Thymus (tissue), 11 donors: Measurements from ENCODE around the gene KCNAB1. TPM values are rescaled to one million over a fixed set of nuclear protein-coding genes. Genes with fewer than 3 reads are reported as not detected.
"Not testable (repeated sequence)": the region's sequence is repeated elsewhere in the genome, so short reads cannot be mapped to it uniquely, and the experiment has no call there.

ENCODE experiments used
- DNase-seq, 9 donors: peaks; one replicate each; pipeline ENCODE4 v3.0.0-alpha.2; 2013; ENCODE audit warnings: low spot score in 9 of 9, low read depth in 6 of 9, missing footprints in 1 of 9
- H3K27ac ChIP-seq, 2 donors: one replicate each; pipeline ENCODE4 v1.5.1; 2013; ENCODE audit warnings: control low read depth in 1 of 2, low read depth in 1 of 2, low read length in 1 of 2, mild to moderate bottlenecking in 1 of 2, moderate library complexity in 1 of 2
- H3K27me3 ChIP-seq, 2 donors: one replicate each; pipeline ENCODE4 v1.5.1; 2013; ENCODE audit warnings: low read length in 1 of 2; ENCODE audit not compliant: control insufficient read depth in 2 of 2, insufficient read depth in 1 of 2
- H3K36me3 ChIP-seq, 2 donors: one replicate each; pipeline ENCODE4 v1.5.1; 2013; ENCODE audit warnings: low read length in 1 of 2, mild to moderate bottlenecking in 1 of 2, moderate library complexity in 1 of 2; ENCODE audit not compliant: control insufficient read depth in 2 of 2, insufficient read depth in 2 of 2
- H3K4me1 ChIP-seq, 2 donors: one replicate each; pipeline ENCODE4 v1.5.1; 2013; ENCODE audit warnings: low read length in 2 of 2; ENCODE audit not compliant: control insufficient read depth in 2 of 2, insufficient read depth in 2 of 2
- H3K4me3 ChIP-seq, 2 donors: one replicate each; pipeline ENCODE4 v1.5.1; 2013; ENCODE audit warnings: low read length in 2 of 2, control low read depth in 1 of 2, mild to moderate bottlenecking in 1 of 2
- H3K9me3 ChIP-seq, 2 donors: one replicate each; pipeline ENCODE4 v1.5.1; 2013; ENCODE audit warnings: low read length in 1 of 2, mild to moderate bottlenecking in 1 of 2; ENCODE audit not compliant: control insufficient read depth in 2 of 2, insufficient read depth in 1 of 2
- WGBS: extraction: QIAGEN DNeasy Blood & Tissue Kit; methylation state at CpG from one replicate; pipeline ENCODE4 v1.1.7; 2013; 5-methylcytosine and 5-hydroxymethylcytosine counted together
- polyA plus RNA-seq: library from polyadenylated mRNA; stranded (reverse); fragments of 200-250 nt; gene quantifications from one replicate; pipeline ENCODE4 v1.2.3, GENCODE V29; 2013
- total RNA-seq: library from RNA; stranded (reverse); fragments of 120-200 nt; gene quantifications from one replicate; pipeline ENCODE4 v1.2.4, GENCODE V29; 2013
- donor health status: healthy.

Gene KCNAB1
- total and polyA plus RNA-seq, 2 donors, result 1.0 to 4.0 TPM

DNA sequence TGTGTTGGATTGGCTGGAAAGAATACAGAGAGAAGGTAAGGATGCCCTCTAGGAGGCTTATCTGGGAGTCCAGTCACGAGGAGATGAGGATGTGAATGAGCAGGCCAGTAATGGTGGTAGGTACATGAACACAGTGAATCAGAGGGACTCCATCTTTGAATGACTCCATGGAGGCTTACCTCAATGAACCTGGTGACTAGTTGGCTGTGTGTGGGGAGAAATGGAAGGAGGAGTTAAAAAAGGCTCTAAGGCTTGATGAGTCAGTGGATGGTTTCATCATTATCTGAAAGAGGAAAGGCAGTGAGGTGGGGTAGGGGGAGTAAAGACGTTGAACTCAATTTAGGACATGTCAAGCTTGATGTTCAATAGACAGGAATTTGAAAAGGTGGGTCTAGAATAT, 61.1 kb downstream of the KCNAB1 start:
- no peaks in the 10 kb centered on the region for H3K36me3 ChIP-seq
- H3K4me3 ChIP-seq, result no peak overlapping the region
- 97% methylated on average over 2 of the region's 2 CpGs for WGBS
- no peak overlapping the region for H3K27ac ChIP-seq
- DNase-seq, result no peak
- no peaks in the 10 kb centered on the region for H3K27me3 ChIP-seq
- H3K4me1 ChIP-seq, result no peaks in the 10 kb centered on the region
- H3K9me3 ChIP-seq, result no peaks in the 10 kb centered on the region

DNA sequence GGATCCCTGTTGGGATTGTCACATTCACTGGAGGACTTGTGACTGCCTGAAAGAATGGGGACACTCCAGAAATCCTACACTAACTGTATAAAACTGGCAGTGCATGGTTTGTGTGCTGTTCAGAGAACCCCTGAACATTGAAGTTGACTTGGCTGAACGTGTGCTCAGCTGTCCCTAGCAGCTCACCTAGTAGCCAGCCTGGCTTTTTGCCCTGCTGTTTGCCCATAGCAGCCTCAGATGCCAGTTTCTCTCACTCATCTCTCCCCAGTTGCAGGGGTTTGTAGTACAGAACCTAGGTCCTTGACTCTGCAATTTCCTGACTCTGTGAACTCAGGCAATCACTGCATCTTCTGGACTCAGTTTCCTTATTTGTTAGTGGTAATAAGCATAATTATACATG, 63.0 kb downstream of the KCNAB1 start:
- no peaks in the 10 kb centered on the region for H3K4me1 ChIP-seq
- H3K36me3 ChIP-seq, result no peaks in the 10 kb centered on the region
- WGBS, result 84% methylated on average over 1 of the region's 1 CpG
- no peak for DNase-seq
- no peak overlapping the region for H3K4me3 ChIP-seq
- no peaks in the 10 kb centered on the region for H3K27me3 ChIP-seq
- H3K9me3 ChIP-seq, result no peaks in the 10 kb centered on the region
- no peak overlapping the region for H3K27ac ChIP-seq

DNA sequence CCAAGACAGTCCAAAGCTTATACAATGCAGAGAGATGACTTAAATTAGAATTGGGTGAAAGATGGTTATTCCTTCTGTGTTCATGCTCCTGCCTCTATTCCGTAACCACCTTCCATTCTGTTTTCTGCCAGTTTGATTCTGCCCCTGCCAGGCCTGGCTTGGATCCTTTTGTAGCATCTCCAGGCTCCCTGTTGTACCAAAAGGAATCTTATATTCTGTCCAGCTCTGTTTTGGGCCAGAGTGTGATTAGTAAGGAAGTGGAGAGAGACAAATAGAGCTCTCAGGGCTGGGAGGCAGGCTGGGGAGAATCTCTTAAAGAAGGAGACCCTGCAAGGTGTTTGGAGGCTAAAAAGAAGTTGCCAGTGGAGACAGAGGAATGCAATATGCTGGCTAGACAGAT, 63.8 kb downstream of the KCNAB1 start:
- no peaks in the 10 kb centered on the region for H3K4me1 ChIP-seq
- H3K36me3 ChIP-seq, result no peaks in the 10 kb centered on the region
- WGBS, result 95% methylated on average over 1 of the region's 1 CpG
- H3K9me3 ChIP-seq, result no peaks in the 10 kb centered on the region
- H3K4me3 ChIP-seq, result no peak overlapping the region
- H3K27ac ChIP-seq, result no peak overlapping the region
- no peaks in the 10 kb centered on the region for H3K27me3 ChIP-seq
- no peak for DNase-seq

DNA sequence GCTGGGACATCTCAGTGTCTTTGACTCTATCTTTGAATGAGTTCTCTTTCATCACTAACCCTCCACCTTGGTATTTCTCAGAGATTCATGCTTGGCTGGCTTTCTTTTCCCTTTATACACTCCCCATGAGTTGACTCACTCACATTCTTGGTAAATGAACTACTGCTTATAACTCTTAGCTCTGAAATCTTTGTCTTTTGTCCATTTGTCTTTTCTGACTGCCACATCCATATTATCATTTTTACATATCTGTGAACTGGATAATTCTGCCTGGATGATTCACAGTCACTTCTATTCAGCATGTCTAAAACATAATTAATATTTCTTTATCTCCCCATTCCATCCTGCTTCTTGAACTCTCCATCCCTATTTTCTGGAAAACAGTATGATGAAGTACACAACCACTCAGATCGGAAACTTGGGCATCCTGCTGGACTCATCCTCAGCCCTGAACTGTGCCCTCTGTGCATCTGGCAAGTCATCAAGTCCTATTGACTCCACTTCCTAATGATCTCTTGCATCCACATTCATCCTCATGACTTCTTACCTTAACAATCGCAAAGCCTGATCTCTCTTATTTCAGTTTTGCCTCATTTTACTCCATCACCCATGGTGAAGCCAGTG, 66.9 kb downstream of the KCNAB1 start:
- no peak overlapping the region for H3K27ac ChIP-seq
- no peak overlapping the region for H3K4me3 ChIP-seq
- H3K36me3 ChIP-seq, result no peaks in the 10 kb centered on the region
- H3K9me3 ChIP-seq, result no peaks in the 10 kb centered on the region
- H3K27me3 ChIP-seq, result no peaks in the 10 kb centered on the region
- H3K4me1 ChIP-seq, result no peaks in the 10 kb centered on the region
- DNase-seq, result no peak
- 100% methylated on average over 2 of the region's 2 CpGs for WGBS

GRCh38 chr3:156188757-156189156, 68.4 kb downstream of the KCNAB1 start:
- H3K9me3 ChIP-seq, result no peaks in the 10 kb centered on the region
- H3K27ac ChIP-seq, result no peak overlapping the region
- DNase-seq, result no peak
- H3K4me1 ChIP-seq, result no peaks in the 10 kb centered on the region
- no peak overlapping the region for H3K4me3 ChIP-seq
- no peaks in the 10 kb centered on the region for H3K36me3 ChIP-seq
- WGBS, result 89% methylated on average over 3 of the region's 3 CpGs
- no peaks in the 10 kb centered on the region for H3K27me3 ChIP-seq

DNA sequence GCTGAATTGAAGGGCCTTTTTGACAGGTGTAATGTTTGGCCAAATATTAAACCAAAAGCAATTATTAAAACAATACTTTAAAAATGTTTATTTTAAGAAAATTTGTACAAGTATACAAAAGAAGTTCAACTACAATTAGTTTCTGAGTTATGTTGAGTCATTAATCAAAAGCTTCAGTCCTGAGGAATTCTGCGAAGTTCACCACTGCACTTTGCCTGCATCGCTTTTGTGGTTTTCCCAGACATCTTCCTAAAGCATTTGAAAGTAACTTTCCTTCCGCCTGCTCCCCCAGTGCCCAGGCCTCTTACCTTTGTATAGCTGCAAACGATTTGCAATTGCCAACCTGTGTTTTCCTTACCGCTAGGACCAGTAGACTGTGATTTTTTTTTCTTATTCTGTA, 69.5 kb downstream of the KCNAB1 start:
- no peak overlapping the region for H3K27ac ChIP-seq
- no peaks in the 10 kb centered on the region for H3K9me3 ChIP-seq
- no peaks in the 10 kb centered on the region for H3K36me3 ChIP-seq
- no peak for DNase-seq
- H3K4me1 ChIP-seq, result no peaks in the 10 kb centered on the region
- H3K4me3 ChIP-seq, result no peak overlapping the region
- WGBS, result 85% methylated on average over 5 of the region's 5 CpGs
- no peaks in the 10 kb centered on the region for H3K27me3 ChIP-seq

DNA sequence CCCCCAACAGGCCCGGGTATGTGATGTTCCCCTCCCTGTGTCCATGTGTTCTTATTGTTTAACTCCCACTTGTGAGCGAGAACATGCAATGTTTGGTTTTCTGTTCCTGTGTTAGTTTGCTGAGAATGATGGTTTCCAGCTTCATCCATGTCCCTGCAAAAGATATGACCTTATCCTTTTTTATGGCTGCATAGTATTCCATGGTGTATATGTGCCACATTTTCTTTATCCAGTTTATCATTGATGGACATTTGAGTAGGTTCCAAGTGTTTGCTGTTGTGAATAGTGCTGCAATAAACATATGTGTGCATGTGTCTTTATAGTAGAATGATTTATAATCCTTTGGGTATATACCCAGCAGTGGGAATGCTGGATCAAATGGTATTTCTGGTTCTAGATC, 74.6 kb downstream of the KCNAB1 start:
- not testable (repeated sequence) for H3K27ac ChIP-seq, DNase-seq, H3K4me1 ChIP-seq, H3K27me3 ChIP-seq, H3K9me3 ChIP-seq, H3K36me3 ChIP-seq, H3K4me3 ChIP-seq
- 96% methylated on average over 2 of the region's 2 CpGs for WGBS

DNA sequence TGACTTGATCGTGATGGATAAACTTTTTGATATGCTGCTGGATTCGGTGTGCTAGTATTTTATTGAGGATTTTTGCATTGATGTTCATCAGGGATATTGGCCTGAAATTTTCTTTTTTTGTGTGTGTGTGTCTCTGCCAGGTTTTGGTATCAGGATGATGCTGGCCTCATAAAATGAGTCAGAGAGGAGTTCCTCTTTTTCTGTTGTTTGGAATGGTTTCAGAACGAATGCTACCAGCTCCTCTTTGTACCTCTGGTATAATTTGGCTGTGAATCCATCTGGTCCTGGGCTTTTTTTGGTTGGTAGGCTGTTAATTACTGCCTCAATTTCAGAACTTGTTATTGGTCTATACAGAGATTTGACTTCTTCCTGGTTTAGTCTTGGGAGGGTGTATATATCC, 76.8 kb downstream of the KCNAB1 start:
- 72% methylated on average over 3 of the region's 3 CpGs for WGBS
- H3K4me1 ChIP-seq, H3K9me3 ChIP-seq, H3K4me3 ChIP-seq, DNase-seq, H3K27ac ChIP-seq, H3K36me3 ChIP-seq, H3K27me3 ChIP-seq: not testable (repeated sequence)

GRCh38 chr3:156201411-156202405, 81.3 kb downstream of the KCNAB1 start:
- H3K27ac ChIP-seq, result no peak overlapping the region
- H3K27me3 ChIP-seq, result no peaks in the 10 kb centered on the region
- no peaks in the 10 kb centered on the region for H3K4me1 ChIP-seq
- H3K4me3 ChIP-seq, result no peak overlapping the region
- no peak for DNase-seq
- no peaks in the 10 kb centered on the region for H3K36me3 ChIP-seq
- peaks cover 0 to 9% of the 10 kb centered on the region in 2 donors for H3K9me3 ChIP-seq
- 95% methylated on average over 8 of the region's 8 CpGs for WGBS
